NCI-H2196 treated with DMSO at 0.1 percent for 48 hours (cell line): Measurements from ENCODE around the gene KCNJ1.

Experiments used
- DNase-seq: peaks from one replicate; lab custom pipeline; 2025; ENCODE audit not compliant: unreplicated experiment; lab: John Stamatoyannopoulos, UW

KCNJ1 gene

GRCh38 chr11:128789497-128790150 lies 77.5 kb downstream of the KCNJ1 start:
- DNase-seq = no peak
